ENCODE results near the gene SEMA4C. TPM values are rescaled to one million over a fixed set of nuclear protein-coding genes. Genes with fewer than 3 reads are reported as not detected.

SEMA4C gene
- 12.6 and 16.2 TPM in 2 replicates for total RNA-seq (2014; rRNA removed; shearing (Covaris generic); ENCODE audit: low replicate concordance)

GRCh38 chr2:96869822-96870625, at the start of gene SEMA4C:
SEMA4C (minus strand) TSS chr2:96870080; CDS start chr2:96867886, 2,194 bp downstream.
- DNase-seq, result peak; percentile 56
- H3K36me3 ChIP-seq, result peaks cover 24% of the 10 kb centered on the region

GRCh38 chr2:96918754-96919550, 49.1 kb upstream of the SEMA4C start:
- H3K4me3 ChIP-seq, result no peak overlapping the region
- no peaks in the 10 kb centered on the region for H3K36me3 ChIP-seq
- 0 out of 2 replicates have a peak, but pooled peaks cover 2% of the 10 kb centered on the region for H3K9me3 ChIP-seq
- no peak for DNase-seq
- H3K27me3 ChIP-seq, result no peaks in the 10 kb centered on the region

More at GRCh38 chr2:96869822-96870625, at the start of gene SEMA4C:
- peak within 1 kb of the TSS; percentile 82 for H3K4me3 ChIP-seq
- no peaks in the 10 kb centered on the region for H3K9me3 ChIP-seq
- H3K27me3 ChIP-seq, result no peaks in the 10 kb centered on the region

- Histone ChIP-seq H3K27me3 (no peaks in the 10 kb centered on the region), H3K9me3 (0 out of 2 replicates have a peak, but pooled peaks cover 2% of the 10 kb centered on the region), H3K4me3 (no peak overlapping the region), H3K36me3 (no peaks in the 10 kb centered on the region)
- DNase-seq, result no peak
These were observed 48.3 kb upstream of the SEMA4C start for GRCh38 chr2:96918092-96918753.

GRCh38 chr2:96916646-96917543, 47.0 kb upstream of the SEMA4C start:
- no peaks in the 10 kb centered on the region for H3K27me3 ChIP-seq
- no peaks in the 10 kb centered on the region for H3K36me3 ChIP-seq
- H3K9me3 ChIP-seq, result 0 out of 2 replicates have a peak, but pooled peaks cover 2% of the 10 kb centered on the region
- no peak overlapping the region for H3K4me3 ChIP-seq
- DNase-seq, result no peak

- Histone ChIP-seq H3K36me3 (no peaks in the 10 kb centered on the region), H3K9me3 (0 out of 2 replicates have a peak, but pooled peaks cover 2% of the 10 kb centered on the region), H3K27me3 (no peaks in the 10 kb centered on the region), H3K4me3 (no peak overlapping the region)
- DNase-seq, result no peak
These were observed 46.3 kb upstream of the SEMA4C start for GRCh38 chr2:96916156-96916630.

- Histone ChIP-seq H3K27me3 (no peaks in the 10 kb centered on the region), H3K36me3 (no peaks in the 10 kb centered on the region), H3K9me3 (0 out of 2 replicates have a peak, but pooled peaks cover 2% of the 10 kb centered on the region), H3K4me3 (no peak overlapping the region)
- peak; percentile 62 for DNase-seq
These were observed 44.5 kb upstream of the SEMA4C start for GRCh38 chr2:96914332-96914731.

- Histone ChIP-seq H3K9me3 (0 out of 2 replicates have a peak, but pooled peaks cover 2% of the 10 kb centered on the region), H3K36me3 (no peaks in the 10 kb centered on the region), H3K4me3 (no peak overlapping the region), H3K27me3 (no peaks in the 10 kb centered on the region)
- DNase-seq, result no peak
These were observed 43.7 kb upstream of the SEMA4C start for GRCh38 chr2:96913398-96914202.

GRCh38 chr2:96913117-96913397, 43.2 kb upstream of the SEMA4C start:
- Histone ChIP-seq H3K4me3 (no peak overlapping the region), H3K27me3 (no peaks in the 10 kb centered on the region), H3K9me3 (0 out of 2 replicates have a peak, but pooled peaks cover 2% of the 10 kb centered on the region), H3K36me3 (no peaks in the 10 kb centered on the region)
- DNase-seq, result no peak

- H3K9me3 ChIP-seq, result 0 out of 2 replicates have a peak, but pooled peaks cover 2% of the 10 kb centered on the region
- no peaks in the 10 kb centered on the region for H3K27me3 ChIP-seq
- no peak overlapping the region for H3K4me3 ChIP-seq
- H3K36me3 ChIP-seq, result no peaks in the 10 kb centered on the region
- no peak for DNase-seq
These were observed 42.7 kb upstream of the SEMA4C start for GRCh38 chr2:96912346-96913116.

GRCh38 chr2:96909611-96910021, 39.7 kb upstream of the SEMA4C start:
- no peak for DNase-seq
- no peak overlapping the region for H3K4me3 ChIP-seq
- no peaks in the 10 kb centered on the region for H3K9me3 ChIP-seq
- H3K36me3 ChIP-seq, result no peaks in the 10 kb centered on the region
- H3K27me3 ChIP-seq, result no peaks in the 10 kb centered on the region

- H3K9me3 ChIP-seq, result no peaks in the 10 kb centered on the region
- peak overlapping the region; percentile 21 for H3K4me3 ChIP-seq
- H3K27me3 ChIP-seq, result no peaks in the 10 kb centered on the region
- H3K36me3 ChIP-seq, result no peaks in the 10 kb centered on the region
- peak; percentile 90 for DNase-seq
These were observed 37.5 kb upstream of the SEMA4C start for GRCh38 chr2:96907115-96908041.

- H3K27me3 ChIP-seq, result no peaks in the 10 kb centered on the region
- peak overlapping the region; percentile 21 for H3K4me3 ChIP-seq
- peak; percentile 81 for DNase-seq
- no peaks in the 10 kb centered on the region for H3K9me3 ChIP-seq
- no peaks in the 10 kb centered on the region for H3K36me3 ChIP-seq
These were observed 36.8 kb upstream of the SEMA4C start for GRCh38 chr2:96906729-96907114.

GRCh38 chr2:96903815-96904214, 33.9 kb upstream of the SEMA4C start:
- no peak for DNase-seq
- Histone ChIP-seq H3K9me3 (no peaks in the 10 kb centered on the region), H3K27me3 (no peaks in the 10 kb centered on the region), H3K4me3 (no peak overlapping the region), H3K36me3 (no peaks in the 10 kb centered on the region)

GRCh38 chr2:96903318-96903717, 33.4 kb upstream of the SEMA4C start:
- DNase-seq, result no peak
- no peaks in the 10 kb centered on the region for H3K36me3 ChIP-seq
- H3K27me3 ChIP-seq, result no peaks in the 10 kb centered on the region
- H3K9me3 ChIP-seq, result no peaks in the 10 kb centered on the region
- no peak overlapping the region for H3K4me3 ChIP-seq
